Erythroblast (primary cell): ENCODE results near the gene KIFC3.

Source experiments
- GATA1 ChIP-seq: IDR thresholded peaks from 2 replicates; pipeline ENCODE4 v1.6.1; 2011; ENCODE audit warnings: low read depth, mild to moderate bottlenecking, control low read depth, low read length, moderate library complexity
- POLR2A ChIP-seq: IDR thresholded peaks from 2 replicates; pipeline ENCODE4 v1.6.1; 2011; ENCODE audit warnings: mild to moderate bottlenecking, low read length

DNA sequence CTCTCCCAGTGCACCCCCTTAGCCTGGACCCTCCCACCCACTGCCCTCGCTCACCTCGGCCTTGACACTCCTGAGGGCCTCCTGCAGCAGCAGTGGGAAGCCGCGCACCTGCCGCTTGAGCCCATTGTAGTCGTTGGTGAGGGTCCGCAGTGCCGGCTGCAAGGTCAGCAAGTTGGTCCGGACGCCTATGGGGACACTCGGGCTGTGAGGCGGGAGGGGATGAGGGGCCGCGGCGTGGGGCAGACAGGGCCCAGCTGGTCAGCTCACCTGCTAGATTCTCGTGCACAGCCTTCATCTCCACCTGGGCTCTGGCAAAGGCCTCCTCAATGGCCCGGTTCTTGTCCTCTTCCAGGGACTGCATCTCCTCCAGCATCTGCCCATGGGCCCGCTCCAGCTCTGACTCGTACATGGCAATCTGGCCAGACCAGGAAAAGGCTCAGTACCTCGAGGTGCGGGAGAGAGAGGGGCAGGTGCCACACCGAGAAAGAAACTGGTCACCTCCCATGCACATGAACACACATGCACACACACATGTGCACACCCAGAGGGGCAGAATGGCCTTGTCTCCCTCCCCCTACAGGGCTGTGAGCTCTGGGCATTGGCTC lies 32.6 kb downstream of the KIFC3 start:
- TF ChIP-seq POLR2A (no peak), GATA1 (no peak)
